Mammary microvascular endothelial cell (primary cell): ENCODE measurements around the gene RNF17. TPM values are rescaled to one million over a fixed set of nuclear protein-coding genes. Genes with fewer than 3 reads are reported as not detected.

Experiments used
- total RNA-seq: library from RNA; depleted of rRNA; stranded (reverse); fragments of >200 nt; gene quantifications from 2 replicates; pipeline ENCODE4 v1.2.3, GENCODE V29; 2015

RNF17 gene, protein sequence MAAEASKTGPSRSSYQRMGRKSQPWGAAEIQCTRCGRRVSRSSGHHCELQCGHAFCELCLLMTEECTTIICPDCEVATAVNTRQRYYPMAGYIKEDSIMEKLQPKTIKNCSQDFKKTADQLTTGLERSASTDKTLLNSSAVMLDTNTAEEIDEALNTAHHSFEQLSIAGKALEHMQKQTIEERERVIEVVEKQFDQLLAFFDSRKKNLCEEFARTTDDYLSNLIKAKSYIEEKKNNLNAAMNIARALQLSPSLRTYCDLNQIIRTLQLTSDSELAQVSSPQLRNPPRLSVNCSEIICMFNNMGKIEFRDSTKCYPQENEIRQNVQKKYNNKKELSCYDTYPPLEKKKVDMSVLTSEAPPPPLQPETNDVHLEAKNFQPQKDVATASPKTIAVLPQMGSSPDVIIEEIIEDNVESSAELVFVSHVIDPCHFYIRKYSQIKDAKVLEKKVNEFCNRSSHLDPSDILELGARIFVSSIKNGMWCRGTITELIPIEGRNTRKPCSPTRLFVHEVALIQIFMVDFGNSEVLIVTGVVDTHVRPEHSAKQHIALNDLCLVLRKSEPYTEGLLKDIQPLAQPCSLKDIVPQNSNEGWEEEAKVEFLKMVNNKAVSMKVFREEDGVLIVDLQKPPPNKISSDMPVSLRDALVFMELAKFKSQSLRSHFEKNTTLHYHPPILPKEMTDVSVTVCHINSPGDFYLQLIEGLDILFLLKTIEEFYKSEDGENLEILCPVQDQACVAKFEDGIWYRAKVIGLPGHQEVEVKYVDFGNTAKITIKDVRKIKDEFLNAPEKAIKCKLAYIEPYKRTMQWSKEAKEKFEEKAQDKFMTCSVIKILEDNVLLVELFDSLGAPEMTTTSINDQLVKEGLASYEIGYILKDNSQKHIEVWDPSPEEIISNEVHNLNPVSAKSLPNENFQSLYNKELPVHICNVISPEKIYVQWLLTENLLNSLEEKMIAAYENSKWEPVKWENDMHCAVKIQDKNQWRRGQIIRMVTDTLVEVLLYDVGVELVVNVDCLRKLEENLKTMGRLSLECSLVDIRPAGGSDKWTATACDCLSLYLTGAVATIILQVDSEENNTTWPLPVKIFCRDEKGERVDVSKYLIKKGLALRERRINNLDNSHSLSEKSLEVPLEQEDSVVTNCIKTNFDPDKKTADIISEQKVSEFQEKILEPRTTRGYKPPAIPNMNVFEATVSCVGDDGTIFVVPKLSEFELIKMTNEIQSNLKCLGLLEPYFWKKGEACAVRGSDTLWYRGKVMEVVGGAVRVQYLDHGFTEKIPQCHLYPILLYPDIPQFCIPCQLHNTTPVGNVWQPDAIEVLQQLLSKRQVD (N-terminal part only)
- not detected in 2 replicates for total RNA-seq

GRCh38 chr13:24763596-24764275 is at the start of gene RNF17:
TSS of gene RNF17 (plus strand) at chr13:24764169. CDS start at chr13:24764204, 35 bp downstream.

Other genes starting within 250 kb of the RNF17 start
- not detected in 2 replicates for gene ATP12A, start 83.8 kb upstream of the RNF17 start, total RNA-seq